NCI-H2227 (cell line): ENCODE measurements around the gene APMAP.

Experiments
- DNase-seq: peaks from one replicate; lab custom pipeline; 2025; ENCODE audit not compliant: unreplicated experiment; lab: John Stamatoyannopoulos, UW

The APMAP gene

DNA sequence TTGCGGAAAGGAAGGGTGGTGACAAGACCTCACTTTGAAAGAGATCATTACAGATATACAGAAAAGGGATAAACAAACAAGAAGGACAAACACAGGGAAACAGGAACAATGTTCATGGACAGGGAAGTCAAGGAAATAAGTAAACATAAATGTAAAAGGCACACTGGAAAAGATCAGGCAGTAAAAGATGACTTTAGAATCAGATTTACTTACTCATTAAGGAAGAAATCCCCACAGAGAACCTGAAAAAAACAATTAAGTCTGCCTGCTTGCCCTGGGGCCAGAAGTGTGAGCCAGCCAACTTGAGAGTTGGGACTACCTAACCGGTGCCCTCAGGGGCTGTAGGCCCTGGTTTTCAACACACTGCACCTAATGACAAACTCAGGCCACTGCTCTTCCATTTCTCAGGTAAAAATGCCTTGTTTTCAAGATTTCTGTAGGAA lies 1.7 kb downstream of the APMAP start:
- no peak for DNase-seq

- DNase-seq, result no peak
Observed at GRCh38 chr20:24989162-24989561, 3.4 kb downstream of the APMAP start.

GRCh38 chr20:24987873-24988835 lies 4.4 kb downstream of the APMAP start:
- no peak for DNase-seq

GRCh38 chr20:24987244-24987643 lies 5.3 kb downstream of the APMAP start:
- DNase-seq, result no peak

GRCh38 chr20:24986436-24987015 lies 6.0 kb downstream of the APMAP start:
- no peak for DNase-seq

DNA sequence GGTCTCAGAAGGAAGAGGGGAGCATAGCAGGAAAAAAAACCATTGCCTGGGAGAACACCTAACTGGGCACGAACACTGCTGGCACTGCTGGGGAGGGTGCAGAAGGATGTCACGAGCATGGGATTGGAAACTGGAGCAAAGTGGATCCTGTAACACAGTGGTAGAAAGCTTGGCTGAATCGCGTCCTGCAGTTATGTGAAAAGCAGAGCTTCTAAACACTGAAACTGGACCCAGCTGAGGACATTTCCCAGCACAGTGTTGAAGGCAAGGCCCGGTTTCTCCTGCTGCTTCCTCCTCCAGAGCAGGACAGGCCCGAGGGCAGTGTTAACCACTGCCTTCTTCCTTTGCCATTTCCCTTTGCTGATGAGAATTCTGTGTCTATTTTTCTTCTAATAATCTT lies 6.7 kb downstream of the APMAP start:
- DNase-seq, result no peak

DNA sequence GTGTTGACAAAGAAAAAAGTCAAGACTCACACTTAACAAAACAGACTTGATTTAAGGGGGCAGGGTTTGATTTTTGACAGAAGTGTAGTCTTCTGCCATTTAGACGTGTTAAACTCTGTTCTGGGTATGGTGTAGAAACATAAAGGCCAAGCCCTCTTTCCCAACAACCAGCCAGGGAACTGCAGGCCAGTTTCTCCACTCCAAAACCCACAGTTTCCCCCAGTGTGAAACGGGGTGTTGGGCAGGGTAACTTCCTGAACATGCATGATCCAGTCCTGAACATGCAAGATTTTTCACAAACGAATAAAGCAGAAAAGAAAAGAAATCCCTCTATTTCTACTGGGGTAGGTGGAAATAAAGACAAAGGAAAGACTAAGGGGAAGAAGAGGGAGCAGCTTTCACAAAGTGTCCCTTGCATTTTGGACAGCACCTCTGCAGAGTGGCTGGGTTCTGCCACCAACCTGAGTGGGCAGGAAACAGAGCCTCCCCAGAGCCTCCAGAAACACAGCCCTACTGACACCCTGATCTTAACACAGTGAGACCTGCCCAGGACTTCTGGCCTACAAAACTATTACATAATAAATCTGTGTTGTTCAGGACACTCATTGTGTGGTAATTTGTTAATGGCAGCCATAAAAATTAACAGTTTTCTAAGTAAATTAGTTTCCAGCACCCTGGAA lies 7.5 kb downstream of the APMAP start:
- DNase-seq, result no peak

- DNase-seq, result no peak
Observed at GRCh38 chr20:24983896-24984295, 8.7 kb downstream of the APMAP start.

- DNase-seq, result no peak
Observed at GRCh38 chr20:24981790-24982189, 10.8 kb downstream of the APMAP start.

- no peak for DNase-seq
Observed at GRCh38 chr20:24981282-24981681, 11.3 kb downstream of the APMAP start.

DNA sequence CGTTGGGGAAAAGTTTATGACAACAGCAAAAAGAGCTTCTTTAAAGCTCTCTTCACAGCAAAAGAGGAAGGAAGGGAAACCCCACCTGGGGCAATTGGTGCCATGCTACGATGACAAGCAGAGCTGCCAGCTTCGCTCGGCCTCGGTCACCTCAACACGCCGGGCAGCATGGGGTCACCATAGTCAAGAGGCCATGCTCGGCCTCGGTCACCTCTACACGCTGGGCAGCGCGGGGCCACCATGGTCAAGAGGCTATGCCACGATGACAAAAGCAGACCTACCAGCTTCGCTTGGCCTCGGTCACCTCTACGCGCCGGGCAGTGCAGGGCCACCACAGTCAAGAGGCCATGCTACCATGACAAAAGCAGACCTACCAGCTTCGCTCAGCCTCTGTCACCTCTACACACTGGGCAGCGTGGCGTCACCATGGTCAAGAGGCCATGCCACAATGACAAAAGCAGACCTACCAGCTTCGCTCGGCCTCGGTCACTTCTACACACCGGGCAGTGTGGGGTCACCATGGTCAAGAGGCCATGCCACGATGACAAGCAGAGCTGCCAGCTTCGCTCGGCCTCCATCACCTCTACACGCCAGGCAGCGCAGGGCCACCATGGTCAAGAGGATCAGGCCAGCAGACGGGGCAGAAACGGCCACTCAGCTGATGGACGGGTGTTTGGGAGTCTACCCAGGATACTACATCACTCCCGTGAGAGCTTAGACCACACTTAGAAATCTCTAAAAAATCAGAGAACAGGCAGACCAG lies 12.1 kb downstream of the APMAP start:
- DNase-seq, result no peak

DNA sequence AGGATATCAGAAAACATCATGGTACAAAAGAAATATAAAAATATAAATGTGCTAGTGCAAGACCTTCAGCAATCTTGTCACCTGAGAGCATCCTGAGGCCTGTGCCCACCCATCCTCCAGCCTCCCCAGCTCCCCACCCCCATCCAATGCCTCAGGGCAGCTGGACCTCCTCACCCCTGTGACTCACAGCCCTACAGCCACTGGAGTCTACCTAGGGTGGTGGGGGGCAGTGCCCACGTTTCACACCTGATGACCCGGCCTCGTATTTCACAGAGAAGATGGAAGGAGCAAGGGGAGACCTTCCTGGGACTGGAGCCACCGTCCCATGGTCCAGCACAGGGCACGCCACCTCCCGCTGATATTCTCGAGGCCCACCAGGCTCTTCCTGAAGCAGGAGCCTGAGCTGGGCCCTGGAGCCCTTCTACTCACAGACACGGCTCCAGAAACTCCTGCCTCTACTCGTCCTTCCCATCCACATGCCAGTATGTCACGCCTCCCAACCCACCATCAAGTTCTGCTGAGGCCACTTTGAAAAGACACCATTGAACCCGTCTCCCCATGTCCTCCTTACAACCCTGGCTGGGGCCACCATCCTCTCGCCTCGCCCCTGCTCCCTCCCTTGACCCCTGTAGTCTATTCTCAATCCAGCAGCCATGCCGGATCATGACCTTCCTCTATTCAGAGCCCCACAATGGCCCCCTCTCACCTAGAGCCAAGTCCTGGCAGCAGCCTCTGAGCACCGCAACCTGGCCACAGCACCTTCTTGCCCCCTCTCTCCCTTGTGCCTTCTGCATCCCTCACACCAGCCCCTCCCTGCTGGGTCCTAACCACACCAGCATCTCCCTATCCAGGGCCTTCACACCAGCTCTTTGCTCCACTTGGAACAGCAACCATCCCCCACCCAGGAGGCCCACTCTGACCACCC lies 13.3 kb downstream of the APMAP start:
- no peak for DNase-seq

DNA sequence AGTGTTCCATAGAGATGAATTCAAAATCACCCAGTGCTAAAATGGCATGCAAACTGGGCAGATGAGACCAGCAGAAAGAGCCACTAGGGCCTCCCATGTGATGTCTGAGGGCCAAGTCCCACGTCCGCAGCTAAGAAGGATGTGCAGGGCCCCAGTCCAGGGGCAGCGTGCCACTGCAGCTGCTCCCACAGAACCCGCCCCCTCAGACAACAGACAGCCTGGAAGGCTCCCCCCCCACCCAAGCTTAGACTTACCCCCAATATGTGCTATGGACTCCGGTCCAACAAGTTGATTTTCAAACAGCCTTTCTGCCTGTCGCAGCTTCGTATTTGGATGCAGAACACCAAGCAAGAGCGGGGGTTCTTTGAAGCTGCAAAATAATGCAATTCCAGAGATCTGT lies 14.0 kb downstream of the APMAP start:
- DNase-seq, result no peak

DNA sequence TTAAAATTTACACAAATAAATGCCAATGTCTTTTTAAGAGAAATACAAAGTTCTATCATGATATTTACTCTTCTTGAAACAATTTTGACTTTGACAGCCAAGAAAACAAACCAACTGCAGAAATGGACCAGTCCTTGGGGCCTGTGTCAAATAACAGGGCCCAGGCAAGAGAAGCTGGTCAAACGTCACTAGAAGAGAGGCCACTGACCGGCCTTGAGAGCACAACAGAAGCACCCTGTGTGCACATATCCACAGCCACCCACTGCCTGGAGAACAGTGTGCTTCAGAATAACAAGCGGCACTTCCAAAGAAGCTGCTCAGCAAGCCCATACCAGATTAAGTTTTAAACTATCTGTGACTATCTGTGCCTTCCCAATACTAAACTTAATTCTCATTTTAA lies 14.8 kb downstream of the APMAP start:
- no peak for DNase-seq

DNA sequence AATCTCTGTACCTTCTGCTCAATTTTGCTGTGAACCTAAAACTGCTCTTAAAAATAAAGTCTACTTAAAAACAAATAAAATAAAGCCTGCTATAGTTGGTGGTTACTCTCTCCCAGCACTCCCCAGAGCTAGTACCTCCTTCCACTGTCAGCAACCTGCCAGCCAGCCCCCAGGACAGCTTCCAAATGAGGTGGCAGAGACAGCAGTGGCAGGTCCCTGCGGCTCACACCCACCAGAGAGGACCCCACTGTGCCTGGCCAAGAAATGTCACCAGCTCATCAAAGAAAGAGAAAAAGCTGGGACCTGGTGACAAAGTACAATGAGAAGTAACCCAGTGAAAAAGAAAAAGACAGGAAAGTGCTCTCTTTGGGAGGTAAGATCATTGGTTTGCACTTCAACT lies 15.2 kb downstream of the APMAP start:
- no peak for DNase-seq

GRCh38 chr20:24972341-24972740 lies 20.2 kb downstream of the APMAP start:
- DNase-seq, result no peak

DNA sequence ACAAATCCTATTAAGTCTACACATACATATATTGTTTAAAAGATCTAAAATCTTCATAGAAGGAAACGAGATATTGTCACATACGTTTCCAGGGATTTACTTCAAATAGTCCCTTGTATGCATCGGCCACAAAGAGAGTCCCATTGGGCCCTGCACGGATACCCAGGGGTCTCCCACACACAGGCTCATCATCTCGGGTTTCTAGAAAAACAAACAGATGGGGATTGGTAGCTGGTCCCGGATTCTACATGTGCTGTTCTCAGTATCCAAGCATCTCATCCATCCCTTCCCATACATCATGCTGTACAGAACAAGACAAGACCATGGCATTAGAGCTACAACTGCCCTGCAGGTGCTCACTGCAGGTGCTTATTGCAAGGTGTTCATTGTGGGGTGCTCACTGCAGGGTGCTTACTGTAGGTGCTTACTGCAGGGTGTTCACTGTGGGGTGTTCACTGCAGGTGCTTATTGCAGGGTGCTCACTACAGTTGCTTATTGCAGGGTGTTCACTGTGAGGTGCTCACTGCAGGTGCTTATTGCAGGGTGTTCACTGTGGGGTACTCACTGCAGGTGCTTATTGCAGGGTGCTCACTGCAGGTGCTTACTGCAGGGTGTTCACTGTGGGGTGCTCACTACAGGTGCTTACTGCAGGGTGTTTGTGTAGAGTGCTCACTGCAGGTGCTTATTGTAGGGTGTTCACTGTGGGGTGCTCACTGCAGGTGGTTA lies 21.0 kb downstream of the APMAP start:
- DNase-seq, result no peak

GRCh38 chr20:24970754-24971153 lies 21.8 kb downstream of the APMAP start:
- DNase-seq, result no peak

DNA sequence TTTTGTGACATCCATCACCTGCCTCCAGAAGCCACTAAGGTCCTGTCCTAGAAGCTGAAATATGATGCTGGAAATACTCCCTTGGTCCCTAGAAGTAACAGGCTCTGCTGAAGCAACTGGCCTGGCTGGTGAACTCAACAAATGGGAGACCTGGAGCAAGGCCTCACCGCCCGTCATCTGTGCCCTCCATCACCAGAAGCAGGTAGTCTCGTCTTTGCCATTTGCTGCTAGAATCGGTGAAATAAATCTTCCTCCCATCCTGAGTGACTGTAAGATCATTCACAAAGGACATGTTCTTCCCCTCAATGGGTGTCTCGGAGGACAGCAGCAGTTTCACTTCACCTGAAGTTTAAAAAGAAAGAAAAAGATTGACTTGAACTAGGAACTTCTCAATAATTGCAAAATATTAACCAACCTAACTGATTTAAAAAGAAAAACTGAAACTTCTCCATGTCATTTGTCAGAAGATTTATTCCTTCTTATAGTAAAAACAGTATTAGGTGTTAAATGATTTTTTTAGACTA lies 22.5 kb downstream of the APMAP start:
- no peak for DNase-seq
